ENCODE measurements around the gene TRDN.

GRCh38 chr6:123589317-123589716, 47.4 kb downstream of the TRDN start:
- TF ChIP-seq CTCF (IDR thresholded peaks at IDR 0.05; ENCODE audit: poor library complexity, severe bottlenecking) (no peak), POLR2AphosphoS5 (IDR thresholded peaks at IDR 0.05) (no peak), RAD21 (conservative IDR thresholded peaks at IDR 0.05) (no peak), EP300 (conservative IDR thresholded peaks at IDR 0.05; ENCODE audit: poor library complexity, severe bottlenecking) (no peak), EZH2 (IDR thresholded peaks at IDR 0.05; ENCODE audit: borderline replicate concordance, insufficient read depth, low read length, poor library complexity, severe bottlenecking) (no peak), SMC3 (conservative IDR thresholded peaks at IDR 0.05; ENCODE audit: poor library complexity) (no peak)
